Measurements from ENCODE around the gene SLC25A42. TPM values are rescaled to one million over a fixed set of nuclear protein-coding genes. Genes with fewer than 3 reads are reported as not detected.

Gene SLC25A42
- total RNA-seq, 1 donor from 2014 or later: 2.8 TPM

DNA sequence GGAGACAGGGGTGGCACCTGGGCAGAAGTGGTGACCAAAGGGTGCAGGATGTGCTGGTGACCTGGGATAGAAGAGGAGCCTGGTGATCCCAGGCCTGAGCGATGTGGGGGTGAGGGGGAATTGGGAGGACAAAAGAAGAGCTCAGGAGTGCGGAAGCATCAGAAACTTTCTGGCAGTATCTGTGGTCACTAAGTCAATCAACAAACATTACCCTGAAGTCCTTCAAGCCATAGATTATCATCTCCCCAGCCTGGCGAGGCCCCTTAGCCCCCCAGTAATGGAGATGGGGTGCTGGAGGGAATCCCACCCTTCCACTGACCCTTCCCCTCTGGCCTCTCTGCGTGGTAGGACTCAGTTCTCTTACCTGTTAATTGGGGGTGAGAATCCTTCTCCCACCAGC lies 95.7 kb downstream of the SLC25A42 start:
- no peak overlapping the region for H3K4me3 ChIP-seq (ENCODE audit: low read depth, low read length)
- H3K27me3 ChIP-seq (ENCODE audit: control insufficient read depth, insufficient read depth, low read length): no peaks in the 10 kb centered on the region
- DNase-seq (ENCODE audit: low read depth): no peak
- TF ChIP-seq, protein P1, sequence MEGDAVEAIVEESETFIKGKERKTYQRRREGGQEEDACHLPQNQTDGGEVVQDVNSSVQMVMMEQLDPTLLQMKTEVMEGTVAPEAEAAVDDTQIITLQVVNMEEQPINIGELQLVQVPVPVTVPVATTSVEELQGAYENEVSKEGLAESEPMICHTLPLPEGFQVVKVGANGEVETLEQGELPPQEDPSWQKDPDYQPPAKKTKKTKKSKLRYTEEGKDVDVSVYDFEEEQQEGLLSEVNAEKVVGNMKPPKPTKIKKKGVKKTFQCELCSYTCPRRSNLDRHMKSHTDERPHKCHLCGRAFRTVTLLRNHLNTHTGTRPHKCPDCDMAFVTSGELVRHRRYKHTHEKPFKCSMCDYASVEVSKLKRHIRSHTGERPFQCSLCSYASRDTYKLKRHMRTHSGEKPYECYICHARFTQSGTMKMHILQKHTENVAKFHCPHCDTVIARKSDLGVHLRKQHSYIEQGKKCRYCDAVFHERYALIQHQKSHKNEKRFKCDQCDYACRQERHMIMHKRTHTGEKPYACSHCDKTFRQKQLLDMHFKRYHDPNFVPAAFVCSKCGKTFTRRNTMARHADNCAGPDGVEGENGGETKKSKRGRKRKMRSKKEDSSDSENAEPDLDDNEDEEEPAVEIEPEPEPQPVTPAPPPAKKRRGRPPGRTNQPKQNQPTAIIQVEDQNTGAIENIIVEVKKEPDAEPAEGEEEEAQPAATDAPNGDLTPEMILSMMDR (IDR thresholded peaks at IDR 0.05; ENCODE audit: insufficient read depth, low read length, poor library complexity, severe bottlenecking): no peak
- H3K36me3 ChIP-seq (ENCODE audit: control insufficient read depth, insufficient read depth, low read length): no peaks in the 10 kb centered on the region

DNA sequence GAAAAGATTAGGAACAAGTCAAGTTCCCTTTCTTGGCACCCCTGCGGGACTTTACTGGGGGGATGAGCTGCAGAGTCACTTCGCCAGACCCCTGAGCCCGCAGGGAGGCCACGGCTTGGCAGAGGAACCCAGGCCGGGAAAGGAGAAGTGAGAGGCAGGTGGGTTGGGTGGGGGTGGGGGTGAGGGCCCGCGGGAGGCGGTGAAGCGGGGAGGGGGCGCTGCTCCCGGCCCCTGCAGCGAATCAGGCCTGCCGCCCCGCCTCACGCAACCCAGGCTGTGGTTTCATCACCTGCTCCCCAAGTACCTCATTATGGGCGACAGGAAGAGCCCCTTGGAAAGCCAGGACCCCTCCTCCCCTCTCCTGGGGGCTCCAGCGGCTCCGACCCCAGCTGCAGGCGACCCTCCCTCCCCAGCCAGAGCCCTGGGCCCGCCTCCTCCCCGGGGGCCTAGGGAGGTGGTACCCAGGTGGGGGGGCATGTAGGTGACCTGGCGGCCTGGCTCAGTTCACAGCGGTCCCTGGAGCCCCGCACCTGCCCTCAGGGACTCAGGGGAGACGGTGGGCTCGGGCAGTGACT lies 96.8 kb downstream of the SLC25A42 start:
- Histone ChIP-seq H3K27me3 (ENCODE audit: control insufficient read depth, insufficient read depth, low read length) (no peaks in the 10 kb centered on the region), H3K4me3 (ENCODE audit: low read depth, low read length) (no peak overlapping the region), H3K36me3 (ENCODE audit: control insufficient read depth, insufficient read depth, low read length) (no peaks in the 10 kb centered on the region)
- TF ChIP-seq, protein P1 (IDR thresholded peaks at IDR 0.05; ENCODE audit: insufficient read depth, low read length, poor library complexity, severe bottlenecking): no peak
- no peak for DNase-seq (ENCODE audit: low read depth)

DNA sequence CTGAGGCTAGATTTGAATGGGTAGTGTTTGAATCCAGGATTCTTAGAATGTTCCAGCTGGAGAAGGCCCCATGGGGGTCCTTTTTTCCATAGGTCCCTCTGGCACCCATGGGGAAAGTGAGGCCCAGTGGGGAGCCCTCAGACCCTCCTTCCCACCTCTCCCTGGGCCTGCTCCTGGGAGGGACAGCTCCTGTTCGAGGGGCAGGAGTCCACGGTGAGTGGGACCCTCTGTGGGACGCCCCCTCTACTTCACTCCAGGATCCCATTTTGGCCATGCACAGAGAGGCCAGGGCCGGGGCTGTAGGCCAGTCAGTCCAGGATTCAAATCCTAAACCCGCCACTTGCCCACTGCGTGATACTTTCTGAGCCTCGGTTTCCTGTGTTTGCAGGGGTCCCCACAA lies 98.7 kb downstream of the SLC25A42 start:
- H3K27me3 ChIP-seq (ENCODE audit: control insufficient read depth, insufficient read depth, low read length): no peaks in the 10 kb centered on the region
- no peak for DNase-seq (ENCODE audit: low read depth)
- TF ChIP-seq, protein P1 (IDR thresholded peaks at IDR 0.05; ENCODE audit: insufficient read depth, low read length, poor library complexity, severe bottlenecking): no peak
- no peak overlapping the region for H3K4me3 ChIP-seq (ENCODE audit: low read depth, low read length)
- H3K36me3 ChIP-seq (ENCODE audit: control insufficient read depth, insufficient read depth, low read length): no peaks in the 10 kb centered on the region

Other genes starting within 250 kb of the SLC25A42 start
- gene UPF1, start 232.0 kb upstream of the SLC25A42 start, total RNA-seq: 71.6 and 81.1 TPM in 2 replicates
- 2.3 and 2.9 TPM in 2 replicates for gene CERS1, start 167.8 kb upstream of the SLC25A42 start, total RNA-seq
- 415 and 437 TPM in 2 replicates for gene COPE, start 144.6 kb upstream of the SLC25A42 start, total RNA-seq
- 85.0 and 102 TPM in 2 replicates for gene DDX49, start 144.3 kb upstream of the SLC25A42 start, total RNA-seq
- gene HOMER3, start 122.8 kb upstream of the SLC25A42 start, total RNA-seq: 82.9 and 109 TPM in 2 replicates
- gene SUGP2, start 30.5 kb upstream of the SLC25A42 start, total RNA-seq: 27.7 and 29.5 TPM in 2 replicates
- 45.0 and 57.0 TPM in 2 replicates for gene ARMC6, start 30.4 kb upstream of the SLC25A42 start, total RNA-seq
- gene TMEM161A, start 74.5 kb downstream of the SLC25A42 start, total RNA-seq: 24.5 and 42.6 TPM in 2 replicates
- 0.13 TPM in 1 of 2 replicates, not detected in the other for gene MEF2B, start 106.3 kb downstream of the SLC25A42 start, total RNA-seq
- gene BORCS8, start 128.2 kb downstream of the SLC25A42 start, total RNA-seq: 26.4 and 30.5 TPM in 2 replicates
- gene RFXANK, start 128.3 kb downstream of the SLC25A42 start, total RNA-seq: 108 and 122 TPM in 2 replicates
- 17.1 and 20.0 TPM in 2 replicates for gene NR2C2AP, start 139.4 kb downstream of the SLC25A42 start, total RNA-seq
- gene NCAN, start 148.0 kb downstream of the SLC25A42 start, total RNA-seq: 0.17 TPM in 1 of 2 replicates, not detected in the other
- 0.42 and 1.1 TPM in 2 replicates for gene TM6SF2, start 209.3 kb downstream of the SLC25A42 start, total RNA-seq

Measured in kidney epithelial cell (primary cell).